ENCODE measurements around the gene APOC4.

The APOC4 gene

DNA sequence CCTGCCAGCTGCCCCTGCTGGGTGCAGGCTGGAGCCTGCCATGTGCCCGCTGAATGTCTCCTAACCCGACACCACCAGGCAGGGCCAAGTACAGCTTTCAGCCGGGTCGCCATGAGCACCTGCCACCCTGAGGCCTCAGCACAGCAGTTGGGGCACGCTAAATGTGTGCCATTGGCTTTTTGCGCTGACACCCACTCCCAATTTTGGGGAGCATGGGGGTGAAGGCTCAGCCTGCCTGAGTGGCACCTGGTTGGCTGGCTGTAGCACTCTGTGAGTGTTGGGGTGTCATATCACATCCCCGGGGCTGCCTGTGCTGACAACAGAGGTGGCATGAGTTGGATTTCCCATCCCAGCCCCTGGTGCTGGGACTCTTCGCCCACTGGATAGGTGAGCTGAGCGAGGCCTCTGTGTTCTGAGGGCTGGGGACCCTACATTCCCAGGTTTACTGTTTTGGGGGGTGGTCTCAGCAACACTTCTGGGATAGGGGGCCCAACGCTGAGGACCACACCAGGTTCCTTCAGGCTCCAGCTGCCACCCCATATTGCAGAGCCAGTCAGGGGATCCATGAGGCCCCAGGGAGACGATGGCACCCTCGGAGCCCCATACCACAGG is 52.0 kb downstream of the APOC4 start:
- DNase-seq (ENCODE audit: low spot score), result no peak
